Spleen (tissue), 7 donors: ENCODE measurements around the gene DAB2.

ENCODE experiments used
- POLR2A ChIP-seq, 3 donors: fragments of 450-650 bp; IDR thresholded peaks; one replicate each; pipeline ENCODE4 v1.5.1; 2017; ENCODE audit warnings: antibody characterized with exemption in 3 of 3, mild to moderate bottlenecking in 1 of 3
- POLR2AphosphoS5 ChIP-seq, 3 donors: sonication (generic); formaldehyde crosslinking; IDR thresholded peaks; one replicate each; pipeline ENCODE4 v1.5.1; 2017; ENCODE audit warnings: antibody characterized with exemption in 3 of 3
- TF ChIP-seq, protein P1 (sequence below), 11 experiments: fragments of 200-600 bp in 7 of 11; fragments of 450-650 bp in 4 of 11; sonication (generic) in 4 of 11; IDR thresholded peaks in 8 of 11; conservative IDR thresholded peaks in 3 of 11; 1 replicate in 7 of 11; 2 replicates in 4 of 11; pipeline versions ENCODE4 v1.4.0 to v1.8.0; 2016 to 2021; ENCODE audit warnings: antibody characterized with exemption in 11 of 11, inconsistent platforms in 4 of 11, mild to moderate bottlenecking in 1 of 11
- donor health status: DM: no; HTN: no; CAD: no; lungs with moderate emphysema.
- donor health status: DM: no; HTN: no; CAD: no.
- donor health status: DM: no; HTN: no; CAD: no.

DNA sequence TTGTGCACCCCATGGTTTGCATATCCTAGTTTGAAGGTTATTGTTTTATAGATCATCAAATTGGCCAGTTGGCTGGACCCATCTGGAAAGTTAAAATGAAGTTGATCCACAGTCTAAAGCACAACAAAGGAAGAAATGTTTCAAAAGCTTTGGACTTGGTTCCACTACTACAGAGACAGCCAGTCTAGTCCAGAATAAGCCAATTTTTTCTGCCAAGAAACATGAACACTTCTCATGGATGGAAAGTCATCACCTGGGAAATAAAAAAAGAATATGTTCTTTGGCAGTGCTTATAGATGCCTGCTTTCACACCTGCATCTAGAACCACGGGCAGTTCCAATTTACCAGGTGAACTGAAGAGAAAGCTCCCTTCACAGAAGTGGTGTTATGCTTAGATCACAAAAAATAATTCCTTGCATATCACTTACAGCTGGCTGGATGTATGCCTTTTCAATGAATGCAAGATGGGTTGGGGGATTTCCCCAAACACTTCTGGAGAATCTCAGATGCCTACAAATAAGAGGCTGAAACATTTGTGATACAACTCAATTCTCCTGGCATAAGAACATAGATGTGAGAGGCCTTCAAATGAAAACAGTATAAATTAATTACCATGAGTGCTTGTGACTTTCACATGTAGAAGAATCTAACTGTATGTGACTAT, 87.4 kb downstream of the DAB2 start:
- TF ChIP-seq POLR2A (IDR thresholded peaks at IDR 0.05) (no peak), POLR2AphosphoS5 (IDR thresholded peaks at IDR 0.05) (no peak)
- TF ChIP-seq, protein P1, sequence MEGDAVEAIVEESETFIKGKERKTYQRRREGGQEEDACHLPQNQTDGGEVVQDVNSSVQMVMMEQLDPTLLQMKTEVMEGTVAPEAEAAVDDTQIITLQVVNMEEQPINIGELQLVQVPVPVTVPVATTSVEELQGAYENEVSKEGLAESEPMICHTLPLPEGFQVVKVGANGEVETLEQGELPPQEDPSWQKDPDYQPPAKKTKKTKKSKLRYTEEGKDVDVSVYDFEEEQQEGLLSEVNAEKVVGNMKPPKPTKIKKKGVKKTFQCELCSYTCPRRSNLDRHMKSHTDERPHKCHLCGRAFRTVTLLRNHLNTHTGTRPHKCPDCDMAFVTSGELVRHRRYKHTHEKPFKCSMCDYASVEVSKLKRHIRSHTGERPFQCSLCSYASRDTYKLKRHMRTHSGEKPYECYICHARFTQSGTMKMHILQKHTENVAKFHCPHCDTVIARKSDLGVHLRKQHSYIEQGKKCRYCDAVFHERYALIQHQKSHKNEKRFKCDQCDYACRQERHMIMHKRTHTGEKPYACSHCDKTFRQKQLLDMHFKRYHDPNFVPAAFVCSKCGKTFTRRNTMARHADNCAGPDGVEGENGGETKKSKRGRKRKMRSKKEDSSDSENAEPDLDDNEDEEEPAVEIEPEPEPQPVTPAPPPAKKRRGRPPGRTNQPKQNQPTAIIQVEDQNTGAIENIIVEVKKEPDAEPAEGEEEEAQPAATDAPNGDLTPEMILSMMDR (IDR thresholded peaks at IDR 0.05 in 8 of 11, conservative IDR thresholded peaks at IDR 0.05 in 3 of 11) = no peak
